ENCODE measurements around the gene CD226.
"Not testable (repeated sequence)": the region's sequence is repeated elsewhere in the genome, so short reads cannot be mapped to it uniquely, and the experiment has no call there.

The CD226 gene

GRCh38 chr18:69947361-69948133, at the start of gene CD226:
TSS of gene CD226 (minus strand) at chr18:69947873. CDS start at chr18:69947406, 467 bp downstream.
- DNase-seq: peak; percentile 57

GRCh38 chr18:69996951-69997798, 49.5 kb upstream of the CD226 start:
- no peak for DNase-seq

DNA sequence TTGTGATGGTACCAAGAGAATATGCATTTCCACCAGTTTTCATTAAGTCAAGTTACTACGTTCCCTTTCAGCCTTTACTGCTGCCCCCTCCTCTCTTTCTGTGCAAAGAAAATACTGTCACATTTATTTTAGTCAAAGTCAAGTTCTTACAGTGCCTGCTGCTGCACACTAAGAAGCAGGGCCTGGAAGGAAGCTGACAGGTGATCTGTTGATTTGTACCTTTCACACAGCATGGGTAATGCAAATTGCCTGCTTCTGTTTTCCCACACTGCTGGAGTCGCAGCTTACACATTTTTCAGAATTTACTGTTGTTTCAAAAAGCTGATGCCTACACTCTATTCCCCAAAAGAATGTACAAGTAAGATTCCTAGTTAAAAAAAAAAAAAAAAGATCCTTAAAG, 48.7 kb upstream of the CD226 start:
- no peak for DNase-seq

- DNase-seq: no peak
Observed at GRCh38 chr18:69995774-69996173, 48.1 kb upstream of the CD226 start.

- no peak for DNase-seq
Observed at GRCh38 chr18:69992776-69993175, 45.1 kb upstream of the CD226 start.

- DNase-seq: no peak
Observed at GRCh38 chr18:69987870-69988269, 40.2 kb upstream of the CD226 start.

DNA sequence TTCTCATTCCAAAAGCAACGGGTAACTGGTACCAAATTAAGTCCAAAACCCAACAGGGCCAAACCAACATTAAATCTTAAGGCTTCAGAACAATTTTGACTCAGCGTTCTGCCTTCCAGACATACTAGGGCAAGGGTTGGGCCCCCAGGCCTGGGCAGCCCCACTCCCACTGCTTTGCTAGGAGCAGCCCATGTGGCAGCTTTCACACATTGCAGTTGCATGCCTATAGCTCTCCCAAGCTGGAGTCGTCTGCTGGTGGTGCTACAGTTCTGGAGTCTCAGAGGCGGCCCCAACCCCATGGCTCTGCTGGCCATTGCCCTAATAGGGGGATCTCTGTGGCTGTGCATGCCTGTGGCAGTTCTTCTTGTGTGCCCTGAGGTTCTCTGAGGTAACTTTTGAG, 37.6 kb upstream of the CD226 start:
- no peak for DNase-seq

GRCh38 chr18:69982417-69982816, 34.7 kb upstream of the CD226 start:
- DNase-seq: no peak

DNA sequence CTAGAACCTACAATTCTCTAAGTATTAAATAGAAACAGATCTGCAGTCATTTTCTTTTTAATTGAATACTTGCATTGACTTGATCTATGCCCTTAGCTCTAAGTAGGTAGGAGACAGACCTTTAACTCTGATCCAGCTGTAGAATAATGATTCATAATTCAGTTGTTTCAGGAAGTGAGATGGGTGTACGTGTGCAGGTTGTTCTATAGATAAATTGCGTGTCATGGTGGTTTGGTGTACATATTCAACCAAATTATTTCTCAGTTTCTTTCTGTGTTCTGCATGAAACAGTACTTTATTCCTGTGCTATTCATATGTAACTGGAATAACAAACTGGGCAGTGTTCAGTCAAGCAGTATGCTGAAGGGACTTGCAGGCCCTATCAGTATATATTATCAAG, 34.3 kb upstream of the CD226 start:
- DNase-seq: no peak

GRCh38 chr18:69980982-69981804, 33.5 kb upstream of the CD226 start:
- DNase-seq: no peak

GRCh38 chr18:69980509-69980908, 32.8 kb upstream of the CD226 start:
- DNase-seq: no peak

DNA sequence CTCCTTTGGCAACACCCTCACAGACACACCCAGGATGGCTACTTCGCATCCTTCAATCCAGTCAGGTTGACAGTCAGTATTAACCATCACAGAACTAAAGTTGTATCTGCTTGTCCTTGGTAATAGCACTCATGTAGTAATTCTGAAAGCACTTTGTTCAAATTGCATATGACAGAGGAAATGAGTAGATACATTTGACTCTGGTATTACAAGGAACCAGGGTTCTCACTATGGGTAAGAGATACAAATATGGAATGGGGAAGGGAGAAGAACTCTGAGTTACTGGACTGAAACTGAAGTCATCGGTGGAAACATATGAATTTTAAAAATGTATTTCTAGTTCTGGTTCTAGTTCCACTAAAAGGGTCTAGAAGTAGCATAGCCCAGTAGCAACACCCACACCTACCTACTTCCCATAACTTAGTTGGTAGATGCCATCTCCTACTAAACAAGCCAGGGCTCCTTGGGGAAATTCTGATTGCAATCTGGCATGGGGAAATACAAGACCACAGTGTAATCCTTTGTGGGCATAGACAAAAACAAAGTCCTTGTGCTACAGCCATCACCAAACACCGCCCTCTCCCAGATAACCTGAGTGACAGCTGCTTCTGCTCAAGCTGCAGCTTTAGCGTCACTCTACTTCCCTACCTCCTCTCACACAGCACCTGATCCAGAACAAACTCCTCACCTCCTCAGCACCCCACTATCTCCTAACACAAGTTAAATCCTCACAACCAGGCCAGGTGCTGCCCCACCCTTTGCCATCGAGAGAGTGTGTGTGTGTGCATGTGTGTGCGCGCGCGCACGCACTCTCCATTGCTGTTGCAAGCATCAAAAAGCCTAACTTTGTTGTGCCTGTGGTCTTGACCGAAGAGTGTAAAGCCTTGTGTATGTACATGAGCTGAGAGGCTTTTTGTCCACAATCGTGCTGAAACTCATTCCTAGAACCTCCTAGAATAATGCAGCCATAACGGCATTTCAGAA, 31.4 kb upstream of the CD226 start:
- no peak for DNase-seq

GRCh38 chr18:69975294-69975693, 27.6 kb upstream of the CD226 start:
- not testable (repeated sequence) for DNase-seq

DNA sequence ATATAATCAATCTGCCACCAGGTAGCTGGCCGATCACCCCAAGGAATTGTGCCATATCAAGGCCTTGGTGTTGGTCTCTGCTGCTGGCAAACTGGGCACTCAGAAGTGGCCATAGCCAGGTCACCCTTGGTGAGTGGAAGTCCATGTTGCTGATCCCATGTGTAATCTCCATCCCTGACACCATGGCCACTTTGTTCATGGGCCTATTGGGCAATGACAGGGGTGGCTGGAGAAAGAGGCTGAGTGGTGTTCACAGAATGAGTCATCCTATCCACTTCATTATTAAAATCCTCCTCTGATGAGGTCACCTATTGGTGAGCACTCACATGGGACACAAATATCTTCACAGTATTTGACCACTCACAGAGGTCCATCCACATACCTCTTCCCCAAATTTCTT, 26.7 kb upstream of the CD226 start:
- DNase-seq: no peak

DNA sequence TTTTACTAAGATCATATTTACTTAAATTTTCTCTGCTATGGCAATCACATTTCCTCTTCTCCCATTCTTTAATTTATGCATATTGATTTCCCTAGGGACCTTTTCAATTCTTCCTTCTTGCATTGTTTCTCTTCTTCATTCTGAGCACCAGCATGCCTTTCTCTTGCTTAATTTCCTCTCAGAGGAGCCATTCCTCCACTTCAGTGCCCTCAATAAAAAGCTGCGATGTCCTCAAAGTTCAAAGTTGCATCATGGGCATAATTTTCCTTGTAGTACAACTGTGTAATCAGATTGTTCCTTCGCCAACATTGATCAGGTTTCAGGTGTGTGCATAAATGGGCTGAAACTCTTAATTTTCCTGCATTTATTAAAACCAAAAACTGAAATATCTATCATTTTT, 21.8 kb upstream of the CD226 start:
- DNase-seq: no peak

DNA sequence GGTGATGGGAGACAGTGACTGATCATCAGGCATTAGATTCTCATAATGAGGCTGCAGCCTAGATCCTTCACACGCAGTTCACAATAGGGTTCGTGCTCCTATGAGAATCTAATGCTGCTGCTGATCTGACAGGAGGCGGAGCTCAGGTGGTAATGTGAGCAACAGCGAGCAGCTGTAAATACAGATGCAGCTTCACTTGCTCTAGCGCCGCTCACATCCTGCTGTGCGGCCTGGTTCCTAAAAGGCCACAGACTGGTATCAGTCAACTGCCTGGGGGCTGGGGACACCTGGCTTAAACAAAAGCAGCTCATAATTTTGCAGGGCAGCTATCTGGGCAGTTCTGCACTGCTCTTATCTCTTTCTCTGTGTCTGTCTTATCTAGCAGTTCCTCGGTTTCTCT, 20.4 kb upstream of the CD226 start:
- DNase-seq: peak; percentile 42

- DNase-seq: no peak
Observed at GRCh38 chr18:69963196-69963595, 15.5 kb upstream of the CD226 start.

GRCh38 chr18:69961718-69962117, 14.0 kb upstream of the CD226 start:
- DNase-seq: no peak

DNA sequence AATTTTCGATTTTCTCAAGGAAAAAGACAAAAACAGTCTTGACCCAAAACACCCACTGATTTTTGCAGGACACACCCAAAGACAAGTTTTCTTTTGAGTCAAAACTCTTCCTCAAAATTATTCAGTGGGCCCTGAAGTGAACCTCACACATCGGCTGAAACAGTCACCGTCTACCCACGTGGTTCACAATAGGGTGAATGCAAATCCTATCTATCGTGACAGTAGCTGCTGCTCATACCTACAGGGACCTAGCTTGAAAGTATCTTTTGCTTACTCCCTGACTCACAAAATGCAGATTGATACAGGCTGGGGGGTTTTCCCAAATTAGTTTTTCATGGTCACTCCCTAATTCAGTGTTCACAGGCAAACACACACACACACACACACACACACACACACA, 10.7 kb upstream of the CD226 start:
- DNase-seq: peak; percentile 61

GRCh38 chr18:69957747-69958146, 10.1 kb upstream of the CD226 start:
- no peak for DNase-seq

DNA sequence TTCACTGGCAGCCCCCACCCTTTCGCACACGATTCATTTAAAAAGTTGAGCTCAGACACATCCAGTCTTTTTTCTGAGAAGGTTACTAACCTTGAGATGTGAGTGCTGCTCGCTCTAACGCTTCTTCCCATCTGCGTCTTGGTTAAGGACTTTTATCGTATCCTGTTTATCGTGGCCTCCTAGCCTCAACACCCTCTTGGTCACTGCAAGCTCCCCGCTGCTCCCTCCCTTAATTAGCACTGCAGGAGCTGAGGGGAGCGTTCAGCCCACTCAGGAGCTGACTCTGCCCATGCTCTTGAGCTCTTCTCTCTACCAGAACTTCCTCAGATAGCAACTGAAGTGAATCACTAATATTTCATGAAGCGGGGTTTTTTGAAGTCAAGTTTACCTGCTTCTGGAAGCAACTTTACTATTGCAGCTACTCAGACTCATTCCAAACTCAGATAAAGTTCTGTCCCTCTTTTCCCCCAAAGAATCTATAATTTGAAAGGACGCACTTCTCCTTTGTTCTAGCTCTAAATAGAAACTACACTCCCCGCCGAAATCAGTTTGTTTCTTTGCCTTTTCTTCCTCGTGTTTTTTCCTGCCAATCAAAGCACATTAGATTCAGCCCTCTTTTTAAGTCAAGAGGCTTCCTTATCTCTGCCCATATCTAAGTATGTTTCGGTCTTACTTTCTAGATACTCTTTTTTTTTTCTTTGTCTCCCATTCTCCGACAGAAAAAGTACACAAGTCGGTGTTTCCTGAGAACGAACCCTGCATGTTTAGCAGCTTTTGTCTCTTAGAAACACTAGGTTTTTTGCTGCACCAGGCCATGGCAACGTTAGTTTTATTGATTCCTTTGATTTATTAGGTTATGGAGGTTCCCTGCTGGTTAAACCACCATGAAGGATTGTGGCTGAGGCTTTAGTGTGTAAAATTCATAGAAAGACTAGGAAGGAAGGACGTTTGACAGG, 9.3 kb upstream of the CD226 start:
- DNase-seq: no peak
